ENCODE results near the gene DHPS.

The DHPS gene

GRCh38 chr19:12669270-12670158 is 12.2 kb downstream of the DHPS start:
- no peak for TF ChIP-seq CTCF (IDR thresholded peaks at IDR 0.05; ENCODE audit: low read depth, low read length)
- Histone ChIP-seq H3K27me3 (no peaks in the 10 kb centered on the region), H3K9me3 (no peaks in the 10 kb centered on the region), H3K4me1 (no peaks in the 10 kb centered on the region), H3K4me3 (ENCODE audit: low read depth, low read length) (peak overlapping the region; percentile 81), H3K36me3 (peaks cover 34% of the 10 kb centered on the region)
- peak; percentile 78 for DNase-seq

GRCh38 chr19:12668932-12669269 is 12.8 kb downstream of the DHPS start:
- TF ChIP-seq CTCF (IDR thresholded peaks at IDR 0.05; ENCODE audit: low read depth, low read length), result no peak
- Histone ChIP-seq H3K4me3 (ENCODE audit: low read depth, low read length) (peak overlapping the region; percentile 81), H3K9me3 (no peaks in the 10 kb centered on the region), H3K27me3 (no peaks in the 10 kb centered on the region), H3K4me1 (no peaks in the 10 kb centered on the region), H3K36me3 (peaks cover 28% of the 10 kb centered on the region)
- DNase-seq, result no peak

GRCh38 chr19:12668346-12668745 is 13.3 kb downstream of the DHPS start:
- TF ChIP-seq CTCF (IDR thresholded peaks at IDR 0.05; ENCODE audit: low read depth, low read length), result no peak
- Histone ChIP-seq H3K9me3 (no peaks in the 10 kb centered on the region), H3K4me1 (no peaks in the 10 kb centered on the region), H3K36me3 (peaks cover 24% of the 10 kb centered on the region), H3K4me3 (ENCODE audit: low read depth, low read length) (peak overlapping the region; percentile 81), H3K27me3 (no peaks in the 10 kb centered on the region)
- no peak for DNase-seq

GRCh38 chr19:12667731-12668302 is 13.9 kb downstream of the DHPS start:
- TF ChIP-seq CTCF (IDR thresholded peaks at IDR 0.05; ENCODE audit: low read depth, low read length), result no peak
- H3K27me3 ChIP-seq, result no peaks in the 10 kb centered on the region
- peak overlapping the region; percentile 81 for H3K4me3 ChIP-seq (ENCODE audit: low read depth, low read length)
- no peak for DNase-seq
- H3K4me1 ChIP-seq, result no peaks in the 10 kb centered on the region
- H3K9me3 ChIP-seq, result no peaks in the 10 kb centered on the region
- peaks cover 22% of the 10 kb centered on the region for H3K36me3 ChIP-seq

GRCh38 chr19:12666265-12667048 is 15.2 kb downstream of the DHPS start, which contains the start of the genes MAN2B1 and WDR83:
MAN2B1 (minus strand) TSS chr19:12666742; CDS start chr19:12666701, 41 bp downstream.
WDR83 (plus strand) TSS chr19:12666807; CDS start chr19:12669791, 2,984 bp downstream.
- Histone ChIP-seq H3K36me3 (peaks cover 12% of the 10 kb centered on the region; the same call in 1 of the 2 replicates), H3K4me1 (no peaks in the 10 kb centered on the region), H3K27me3 (no peaks in the 10 kb centered on the region), H3K9me3 (no peaks in the 10 kb centered on the region), H3K4me3 (ENCODE audit: low read depth, low read length) (peak within 1 kb of the TSS; percentile 89)
- DNase-seq, result peak; percentile 88
- no peak for TF ChIP-seq CTCF (IDR thresholded peaks at IDR 0.05; ENCODE audit: low read depth, low read length)
